Activated naive CD4-positive, alpha-beta T cell treated with Interleukin-2 at 50 U/mL for 16 hours (primary cell): Measurements from ENCODE around the gene LPCAT2.

Experiments used
- DNase-seq: peaks from one replicate; pipeline ENCODE4 v3.0.0-alpha.2; 2020

The LPCAT2 gene

GRCh38 chr16:55482056-55482455, 26.8 kb upstream of the LPCAT2 start:
- DNase-seq = no peak

- DNase-seq = no peak
Observed at GRCh38 chr16:55487048-55487803, 21.6 kb upstream of the LPCAT2 start.

- DNase-seq = no peak
Observed at GRCh38 chr16:55488306-55488705, 20.6 kb upstream of the LPCAT2 start.

- no peak for DNase-seq
Observed at GRCh38 chr16:55489119-55489955, 19.5 kb upstream of the LPCAT2 start.

GRCh38 chr16:55489956-55490265, 19.0 kb upstream of the LPCAT2 start:
- no peak for DNase-seq

- no peak for DNase-seq
Observed at GRCh38 chr16:55490301-55490700, 18.6 kb upstream of the LPCAT2 start.

GRCh38 chr16:55491691-55492090, 17.2 kb upstream of the LPCAT2 start:
- DNase-seq = no peak

GRCh38 chr16:55492756-55493380, 16.0 kb upstream of the LPCAT2 start:
- no peak for DNase-seq

- DNase-seq = no peak
Observed at GRCh38 chr16:55494994-55495421, 13.9 kb upstream of the LPCAT2 start.

- no peak for DNase-seq
Observed at GRCh38 chr16:55495616-55496289, 13.1 kb upstream of the LPCAT2 start.

GRCh38 chr16:55496509-55497145, 12.2 kb upstream of the LPCAT2 start:
- no peak for DNase-seq

- DNase-seq = no peak
Observed at GRCh38 chr16:55497558-55497957, 11.3 kb upstream of the LPCAT2 start.

GRCh38 chr16:55498101-55498500, 10.8 kb upstream of the LPCAT2 start:
- no peak for DNase-seq

- DNase-seq = no peak
Observed at GRCh38 chr16:55499281-55499680, 9.6 kb upstream of the LPCAT2 start.

GRCh38 chr16:55499951-55500529, 8.8 kb upstream of the LPCAT2 start:
- DNase-seq = no peak

- DNase-seq = no peak
Observed at GRCh38 chr16:55500530-55501011, 8.3 kb upstream of the LPCAT2 start.

- no peak for DNase-seq
Observed at GRCh38 chr16:55501549-55502322, 7.1 kb upstream of the LPCAT2 start.

GRCh38 chr16:55502801-55503366, 6.0 kb upstream of the LPCAT2 start:
- DNase-seq = no peak

GRCh38 chr16:55503726-55504550, 4.9 kb upstream of the LPCAT2 start:
- no peak for DNase-seq
